GM18870 (cell line): Measurements from ENCODE around the gene ADCY5.

Experiments
- ATAC-seq: cut with Tn5 transposase; IDR thresholded peaks from one replicate; pipeline ENCODE4 v1.9.1; 2021; ENCODE audit warnings: moderate library complexity; ENCODE audit not compliant: unreplicated experiment

ADCY5 gene

GRCh38 chr3:123459862-123460261, 11.0 kb upstream of the ADCY5 start:
- no peak for ATAC-seq

GRCh38 chr3:123458255-123458654, 9.4 kb upstream of the ADCY5 start:
- no peak for ATAC-seq

- ATAC-seq, result no peak
These were observed 9.0 kb upstream of the ADCY5 start for GRCh38 chr3:123457841-123458240.

- no peak for ATAC-seq
These were observed 4.8 kb upstream of the ADCY5 start for GRCh38 chr3:123453675-123454074.

GRCh38 chr3:123451186-123451585, 2.3 kb upstream of the ADCY5 start:
- ATAC-seq, result no peak

- ATAC-seq, result no peak
These were observed 1.2 kb upstream of the ADCY5 start for GRCh38 chr3:123449997-123450604.

GRCh38 chr3:123449102-123449996, 459 bp upstream of the ADCY5 start:
- ATAC-seq, result no peak

GRCh38 chr3:123447749-123448517, 957 bp downstream of the ADCY5 start:
- ATAC-seq, result no peak

- ATAC-seq, result no peak
These were observed 1.5 kb downstream of the ADCY5 start for GRCh38 chr3:123447416-123447748.

- no peak for ATAC-seq
These were observed 2.2 kb downstream of the ADCY5 start for GRCh38 chr3:123446610-123447109.

- ATAC-seq, result no peak
These were observed 2.7 kb downstream of the ADCY5 start for GRCh38 chr3:123446210-123446609.

- no peak for ATAC-seq
These were observed 3.2 kb downstream of the ADCY5 start for GRCh38 chr3:123445702-123446101.

- no peak for ATAC-seq
These were observed 4.1 kb downstream of the ADCY5 start for GRCh38 chr3:123444744-123445143.

- no peak for ATAC-seq
These were observed 4.9 kb downstream of the ADCY5 start for GRCh38 chr3:123444023-123444422.

GRCh38 chr3:123442908-123443307, 6.0 kb downstream of the ADCY5 start:
- ATAC-seq, result no peak

GRCh38 chr3:123442125-123442524, 6.8 kb downstream of the ADCY5 start:
- ATAC-seq, result no peak

- ATAC-seq, result no peak
These were observed 8.9 kb downstream of the ADCY5 start for GRCh38 chr3:123439806-123440580.

- ATAC-seq, result no peak
These were observed 15.9 kb downstream of the ADCY5 start for GRCh38 chr3:123432832-123433523.

GRCh38 chr3:123431658-123432324, 17.1 kb downstream of the ADCY5 start:
- ATAC-seq, result no peak
